Measurements from ENCODE around the gene RCE1.

RCE1 gene

GRCh38 chr11:66857927-66858185 lies 14.6 kb downstream of the RCE1 start:
- no peak for DNase-seq

- no peak for DNase-seq
Observed at GRCh38 chr11:66858186-66858938, 15.1 kb downstream of the RCE1 start.

- no peak for DNase-seq
Observed at GRCh38 chr11:66858939-66859685, 15.9 kb downstream of the RCE1 start.

GRCh38 chr11:66859686-66860448 lies 16.6 kb downstream of the RCE1 start:
- no peak for DNase-seq

- DNase-seq, result no peak
Observed at GRCh38 chr11:66860449-66860831, 17.2 kb downstream of the RCE1 start.

- no peak for DNase-seq
Observed at GRCh38 chr11:66861038-66861773, 18.0 kb downstream of the RCE1 start.

GRCh38 chr11:66861774-66862558 lies 18.7 kb downstream of the RCE1 start:
- DNase-seq, result no peak

- no peak for DNase-seq
Observed at GRCh38 chr11:66862559-66863037, 19.4 kb downstream of the RCE1 start.

- DNase-seq, result no peak
Observed at GRCh38 chr11:66863428-66864125, 20.3 kb downstream of the RCE1 start.

GRCh38 chr11:66864172-66864901 lies 21.1 kb downstream of the RCE1 start:
- no peak for DNase-seq

GRCh38 chr11:66864924-66865697 lies 21.9 kb downstream of the RCE1 start:
- no peak for DNase-seq

GRCh38 chr11:66866007-66866406 lies 22.8 kb downstream of the RCE1 start:
- DNase-seq, result no peak

- peak; percentile 87 for DNase-seq
Observed at GRCh38 chr11:66866511-66866986, 23.3 kb downstream of the RCE1 start.

GRCh38 chr11:66867425-66868040 lies 24.3 kb downstream of the RCE1 start:
- DNase-seq, result no peak

GRCh38 chr11:66868082-66868725 lies 25.0 kb downstream of the RCE1 start:
- no peak for DNase-seq

GRCh38 chr11:66868726-66869566 lies 25.7 kb downstream of the RCE1 start:
- no peak for DNase-seq

GRCh38 chr11:66869567-66869870 lies 26.3 kb downstream of the RCE1 start:
- DNase-seq, result no peak

- DNase-seq, result no peak
Observed at GRCh38 chr11:66870131-66870530, 26.9 kb downstream of the RCE1 start.

Measured in DMS 273 treated with DMSO at 0.1 percent for 48 hours (cell line).